GM23248 (cell line): ENCODE measurements around the gene BCL10.
"Not testable (repeated sequence)": the region's sequence is repeated elsewhere in the genome, so short reads cannot be mapped to it uniquely, and the experiment has no call there.

Experiments used
- EZH2 ChIP-seq: fragments of 200-600 bp; sonication (generic); IDR thresholded peaks from 2 replicates; pipeline ENCODE4 v1.6.1; 2018; ENCODE audit warnings: antibody characterized with exemption, mild to moderate bottlenecking; ENCODE audit not compliant: insufficient read depth, poor library complexity, severe bottlenecking
- EZH2phosphoT487 ChIP-seq: fragments of 200-600 bp; sonication (generic); IDR thresholded peaks from 2 replicates; pipeline ENCODE4 v1.6.1; 2018; ENCODE audit warnings: antibody characterized with exemption, moderate library complexity, mild to moderate bottlenecking, low read depth; ENCODE audit not compliant: insufficient read depth

DNA sequence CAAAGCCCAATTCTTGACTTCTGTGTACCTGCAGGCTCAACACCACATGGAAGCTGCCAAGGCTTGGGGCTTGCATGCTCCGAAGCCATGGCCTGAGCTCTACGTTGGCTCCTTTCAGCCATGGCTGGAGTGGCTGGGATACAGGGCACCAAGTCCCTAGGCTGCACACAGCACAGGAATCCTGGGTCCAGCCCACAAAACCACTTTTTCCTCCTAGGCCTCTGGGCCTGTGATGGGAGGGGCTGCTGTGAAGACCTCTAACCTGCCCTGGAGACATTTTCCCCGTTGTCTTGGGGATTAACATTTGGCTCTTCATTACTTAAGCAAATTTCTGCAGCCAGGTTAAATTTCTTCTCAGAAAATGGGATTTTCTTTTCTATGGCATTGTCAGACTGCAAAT, 27.4 kb downstream of the BCL10 start:
- TF ChIP-seq EZH2phosphoT487, EZH2: not testable (repeated sequence)
